Stimulated activated CD8-positive, alpha-beta memory T cell treated with anti-CD3 and anti-CD28 coated beads, Interleukin-15, amount 100 ng/mL, for 24 hours (primary cell): ENCODE data around the gene NBEAL1.
"Not testable (repeated sequence)": the region's sequence is repeated elsewhere in the genome, so short reads cannot be mapped to it uniquely, and the experiment has no call there.

Experiments
- DNase-seq: peaks from one replicate; pipeline ENCODE4 v3.0.0-alpha.2; 2020; ENCODE audit warnings: low read depth

The NBEAL1 gene

DNA sequence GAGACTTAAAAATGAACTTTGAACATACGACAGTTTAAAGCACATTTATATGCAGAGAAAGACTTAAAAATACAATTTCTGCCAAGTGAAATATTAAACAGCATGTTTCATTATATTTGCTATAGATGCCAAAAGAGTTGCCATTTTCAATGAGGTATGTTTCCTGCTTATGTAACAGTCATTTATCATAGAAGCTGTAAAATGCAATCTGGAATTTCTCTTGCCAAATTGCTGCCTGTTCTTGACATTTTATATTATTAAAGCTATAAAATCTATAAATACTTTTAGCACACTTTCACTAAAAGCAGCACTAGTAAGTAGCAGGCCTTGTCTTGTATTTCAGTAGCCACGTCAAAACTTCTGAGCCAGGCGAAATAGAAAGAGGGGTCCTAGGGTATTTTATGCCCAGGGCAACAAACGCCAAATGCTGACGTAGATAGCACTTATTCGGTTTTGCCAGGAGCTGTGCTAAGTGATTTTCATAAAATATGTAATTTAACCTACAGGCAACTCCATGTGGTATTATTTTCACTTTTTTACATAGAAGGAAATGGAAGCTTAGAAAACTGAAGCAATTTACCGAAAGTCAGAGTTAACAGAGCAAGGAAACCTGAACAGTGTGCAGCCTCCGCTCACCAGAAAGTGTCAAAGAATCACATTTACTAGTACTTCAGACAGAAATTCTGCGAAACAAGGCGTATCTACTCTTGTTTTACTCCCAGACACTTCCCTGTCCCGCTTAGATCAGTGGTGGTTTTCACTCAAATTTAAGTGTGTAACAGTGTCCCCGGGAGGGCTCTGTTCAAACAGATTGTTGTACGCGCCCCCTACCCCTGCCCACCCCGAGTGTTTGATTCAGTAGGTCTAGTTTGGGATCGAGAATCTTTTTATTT is 222.9 kb downstream of the NBEAL1 start:
- DNase-seq, result no peak

DNA sequence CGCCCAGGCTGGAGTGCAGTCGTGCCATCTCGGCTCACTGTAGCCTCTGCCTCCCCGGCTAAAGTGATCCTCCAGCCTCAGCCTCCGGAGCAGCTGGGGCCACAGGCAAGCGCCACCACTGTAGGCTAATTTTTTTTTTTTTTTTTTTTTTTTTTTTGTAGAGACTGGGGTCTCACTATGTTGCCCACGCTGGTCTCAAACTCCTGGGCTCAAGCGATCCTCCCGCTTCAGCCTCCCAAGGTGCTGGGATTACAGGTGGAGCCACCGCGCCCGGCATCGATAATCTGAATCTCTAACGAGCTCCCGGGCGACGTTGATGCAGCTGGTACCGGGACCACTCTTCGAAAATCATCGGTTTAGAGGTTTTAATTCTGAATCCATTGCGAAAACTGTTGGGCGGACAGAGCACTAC is 223.6 kb downstream of the NBEAL1 start:
- DNase-seq, result no peak

DNA sequence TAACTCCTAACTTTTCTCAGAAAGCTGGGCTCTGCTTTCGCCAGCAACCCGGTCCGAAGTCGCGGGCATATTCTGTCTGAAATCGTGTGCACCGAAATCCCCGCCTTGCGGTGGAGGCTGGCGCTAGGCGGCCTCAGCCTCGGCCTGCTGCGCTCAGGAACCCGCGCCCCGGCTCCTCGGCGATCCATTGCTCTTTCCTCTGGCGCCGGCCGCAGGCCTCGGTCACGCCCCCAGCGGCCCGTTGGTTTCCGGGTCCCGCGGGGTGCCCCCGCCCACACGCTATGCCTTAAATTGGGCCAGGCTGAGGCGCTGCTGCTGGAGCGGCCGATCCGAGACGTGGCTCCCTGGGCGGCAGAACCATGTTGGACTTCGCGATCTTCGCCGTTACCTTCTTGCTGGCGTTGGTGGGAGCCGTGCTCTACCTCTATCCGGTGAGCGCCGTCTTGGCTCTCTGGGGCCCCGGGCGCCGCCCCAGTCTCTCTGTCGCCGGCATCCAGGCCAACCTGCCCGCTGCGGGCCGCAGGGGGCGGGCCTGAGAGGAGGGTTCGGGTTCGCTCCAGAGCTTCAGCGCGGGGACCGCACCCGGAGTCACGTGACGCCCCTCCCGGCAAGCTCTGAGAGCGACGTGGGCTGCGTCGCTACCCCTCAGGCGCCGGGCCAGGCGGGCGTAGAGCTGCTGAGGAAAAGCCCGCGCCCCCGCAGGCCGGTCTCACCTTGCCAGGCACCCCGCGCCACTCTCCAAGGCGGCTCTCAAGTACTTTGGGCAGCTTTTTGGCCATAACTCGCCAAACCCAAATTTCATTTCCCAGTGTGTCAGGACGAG is 224.2 kb downstream of the NBEAL1 start, which contains the start of gene CYP20A1:
Gene CYP20A1, plus strand, starts transcription at position 315 of the 823 bp plus-strand sequence. Its CDS starts 45 bp downstream, at position 360.
- DNase-seq, result peak; percentile 90

DNA sequence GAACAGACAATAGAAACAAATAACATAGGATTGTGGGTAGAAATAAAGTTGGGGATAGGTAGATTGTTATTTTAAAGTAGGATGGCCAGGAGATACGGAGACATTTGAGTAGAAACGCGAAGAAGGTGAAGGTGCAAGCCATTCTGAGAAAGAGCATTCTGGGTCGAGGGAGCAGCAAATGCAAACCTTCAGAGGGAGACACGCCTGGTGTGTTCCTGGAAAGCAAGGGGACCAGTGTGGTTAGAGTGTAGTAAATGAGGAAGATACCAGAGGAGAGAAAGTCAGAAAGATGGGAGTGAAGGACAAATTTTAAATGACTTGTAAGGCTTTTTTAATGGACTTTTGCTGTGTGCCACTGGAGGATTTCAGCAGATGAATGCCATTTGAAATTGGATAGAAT is 225.8 kb downstream of the NBEAL1 start:
- DNase-seq, result no peak

DNA sequence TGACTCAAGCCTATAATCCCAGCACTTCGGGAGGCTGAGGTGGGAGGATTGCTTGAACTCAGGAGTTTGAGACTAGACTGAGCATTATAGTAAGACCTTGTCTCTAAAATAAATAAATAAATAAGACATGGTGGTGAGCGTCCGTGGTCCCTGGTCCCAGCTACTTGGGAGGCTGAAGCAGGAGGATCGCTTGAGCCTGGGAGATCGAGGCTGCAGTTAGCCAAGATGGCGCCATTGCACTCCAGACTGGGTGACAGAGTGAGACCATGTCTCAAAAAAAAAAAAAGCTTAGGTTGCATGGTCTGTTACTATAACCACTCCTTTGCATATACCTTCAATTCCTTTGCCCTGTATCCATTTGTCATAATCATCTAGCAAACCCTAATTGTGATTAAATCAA is 227.8 kb downstream of the NBEAL1 start:
- no peak for DNase-seq

DNA sequence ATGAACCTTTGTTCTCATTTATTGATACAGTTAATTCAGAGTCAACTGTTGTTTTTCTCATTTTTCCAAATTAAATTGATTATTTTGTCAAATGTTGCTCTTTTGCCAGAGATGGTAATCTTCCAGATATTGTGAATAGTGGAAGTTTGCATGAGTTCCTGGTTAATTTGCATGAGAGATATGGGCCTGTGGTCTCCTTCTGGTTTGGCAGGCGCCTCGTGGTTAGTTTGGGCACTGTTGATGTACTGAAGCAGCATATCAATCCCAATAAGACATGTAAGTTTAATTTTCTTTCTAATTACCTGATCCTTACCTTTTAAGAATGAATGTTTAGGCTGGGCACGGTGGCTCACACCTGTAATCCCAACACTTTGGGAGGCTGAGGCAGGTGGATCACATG is 232.0 kb downstream of the NBEAL1 start:
- no peak for DNase-seq

DNA sequence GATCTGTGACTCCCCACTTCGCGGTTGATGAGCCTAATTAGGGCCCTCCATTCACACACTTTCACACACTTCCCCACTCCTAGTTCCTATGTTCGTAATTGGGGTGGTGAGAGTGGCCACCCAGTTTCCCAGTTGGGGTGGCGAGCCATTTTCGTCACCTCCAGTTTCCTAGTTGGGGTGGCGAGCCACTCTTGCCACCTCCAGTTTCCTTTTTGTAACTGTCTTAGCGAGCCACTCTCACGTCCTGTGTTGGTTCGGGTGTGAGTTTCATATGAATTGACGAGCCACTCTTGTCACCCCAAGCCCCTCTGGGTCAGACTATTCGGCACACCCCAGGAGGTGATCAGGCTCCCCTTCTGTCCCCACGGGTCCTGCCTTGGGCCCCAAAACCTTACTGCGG is 238.1 kb downstream of the NBEAL1 start:
- DNase-seq, result no peak

DNA sequence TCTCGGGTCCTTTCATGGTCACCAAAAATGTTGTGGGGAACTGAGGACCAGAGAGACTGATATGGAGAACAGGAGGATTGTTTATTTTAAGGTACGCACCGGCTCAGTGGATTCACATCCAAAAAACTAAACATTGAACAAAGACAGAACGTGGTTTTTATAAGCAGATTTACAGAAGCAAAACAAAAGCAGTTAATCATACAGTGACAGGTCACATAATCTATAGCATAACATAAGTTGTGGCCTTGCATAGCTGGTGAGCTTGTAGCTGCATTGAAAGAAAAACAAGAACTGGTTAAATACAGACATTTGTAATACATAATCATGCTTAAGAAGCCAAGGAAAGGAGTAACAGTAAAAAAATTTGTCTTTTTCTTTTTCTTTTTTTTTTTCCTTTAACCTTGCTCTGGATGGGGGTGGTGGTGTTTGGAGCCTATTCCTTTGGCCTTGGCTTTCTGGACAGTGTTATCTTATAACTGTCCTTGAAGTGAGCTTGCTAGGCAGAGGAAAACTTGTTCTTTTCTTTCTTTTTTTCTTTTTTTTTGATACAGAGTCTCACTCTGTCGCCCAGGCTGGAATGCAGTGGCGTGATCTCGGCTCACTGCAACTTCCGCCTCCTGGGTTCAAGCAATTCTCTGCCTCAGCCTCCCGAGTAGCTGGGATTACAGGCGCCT is 238.9 kb downstream of the NBEAL1 start:
- DNase-seq, result not testable (repeated sequence)

DNA sequence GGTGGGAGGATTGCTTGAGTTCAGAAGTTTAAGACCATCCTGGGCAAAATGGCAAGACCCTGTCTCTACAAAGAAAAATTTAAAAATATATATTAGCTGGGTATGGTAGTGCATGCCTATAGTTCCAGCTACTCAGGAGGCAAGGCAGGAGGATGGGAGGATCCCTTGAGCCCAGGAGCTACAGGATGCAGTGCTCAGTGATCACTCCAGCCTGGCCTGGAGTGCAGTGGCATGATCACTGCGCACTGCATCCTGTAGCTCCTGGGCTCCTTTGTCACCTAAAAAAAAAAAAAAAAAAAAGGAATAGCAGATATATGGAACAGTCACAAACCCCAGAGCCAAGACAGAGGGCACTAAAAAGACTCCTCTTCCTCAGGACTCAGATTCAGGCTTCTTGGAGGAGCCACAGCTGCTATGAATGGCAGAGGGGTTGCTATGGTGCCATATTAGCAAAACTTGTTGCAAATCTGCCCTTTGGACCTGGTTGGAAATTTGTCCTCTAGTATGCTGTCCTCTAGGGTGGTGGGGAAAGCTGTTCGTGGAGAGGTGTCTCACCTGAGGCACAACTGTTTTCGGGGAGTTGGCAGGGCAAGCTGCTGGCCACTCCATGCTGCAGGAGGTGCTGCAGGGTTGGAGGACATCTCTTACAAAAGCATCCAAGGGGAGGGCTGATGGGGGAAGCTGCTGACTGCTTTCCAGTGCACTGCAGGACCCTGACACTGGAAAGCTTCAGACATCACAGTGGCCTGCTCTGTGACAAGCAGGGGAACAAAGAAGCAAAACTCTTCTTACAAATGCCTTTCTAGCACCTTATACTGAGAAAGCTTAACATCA is 246.9 kb downstream of the NBEAL1 start:
- no peak for DNase-seq
